Left ventricle myocardium inferior (tissue), 1 donor: ENCODE data around the gene PTBP1. TPM values are rescaled to one million over a fixed set of nuclear protein-coding genes. Genes with fewer than 3 reads are reported as not detected.
"Not testable (repeated sequence)": the region's sequence is repeated elsewhere in the genome, so short reads cannot be mapped to it uniquely, and the experiment has no call there.

Experiments used
- DNase-seq: peaks from one replicate; pipeline ENCODE4 v3.0.0-alpha.2; 2020
- H3K27ac ChIP-seq: fragments of 200-600 bp; replicated peaks from 2 replicates; pipeline ENCODE4 v1.8.0; 2021
- H3K27me3 ChIP-seq: fragments of 200-600 bp; 2 replicates; pipeline ENCODE4 v1.8.0; 2021; ENCODE audit warnings: low read depth
- H3K36me3 ChIP-seq: fragments of 200-600 bp; 2 replicates; pipeline ENCODE4 v1.8.0; 2021
- H3K4me1 ChIP-seq: fragments of 200-600 bp; 2 replicates; pipeline ENCODE4 v1.8.0; 2021
- H3K4me3 ChIP-seq: fragments of 200-600 bp; 2 replicates; pipeline ENCODE4 v1.8.0; 2021; ENCODE audit warnings: mild to moderate bottlenecking, moderate library complexity
- H3K9me3 ChIP-seq: fragments of 200-600 bp; replicated peaks from 2 replicates; pipeline ENCODE4 v1.8.0; 2021
- intact Hi-C: fragments of 100-400 bp; cut with micrococcal nuclease; formaldehyde crosslinking; loops from one replicate; pipeline ENCODE4 v1.11.0; 2022
- total RNA-seq: library from RNA; stranded (reverse); fragmentation: NEBNext Ultra II Directional; extraction: Animal tissue kit (Norgen Biotek cat#: 25700); gene quantifications from one replicate; pipeline ENCODE4 v1.2.1, GENCODE V29; 2021
- TF ChIP-seq, protein P1 (sequence below): fragments of 200-600 bp; IDR thresholded peaks from 2 replicates; pipeline ENCODE4 v1.8.0; 2021; ENCODE audit warnings: antibody characterized with exemption, mild to moderate bottlenecking, borderline replicate concordance
- donor health status: DM: no; HTN: yes; CAD: no; lungs with severe emphysema.

The PTBP1 gene
- total RNA-seq, 1 donor from 2014 or later: 55.6 TPM

DNA sequence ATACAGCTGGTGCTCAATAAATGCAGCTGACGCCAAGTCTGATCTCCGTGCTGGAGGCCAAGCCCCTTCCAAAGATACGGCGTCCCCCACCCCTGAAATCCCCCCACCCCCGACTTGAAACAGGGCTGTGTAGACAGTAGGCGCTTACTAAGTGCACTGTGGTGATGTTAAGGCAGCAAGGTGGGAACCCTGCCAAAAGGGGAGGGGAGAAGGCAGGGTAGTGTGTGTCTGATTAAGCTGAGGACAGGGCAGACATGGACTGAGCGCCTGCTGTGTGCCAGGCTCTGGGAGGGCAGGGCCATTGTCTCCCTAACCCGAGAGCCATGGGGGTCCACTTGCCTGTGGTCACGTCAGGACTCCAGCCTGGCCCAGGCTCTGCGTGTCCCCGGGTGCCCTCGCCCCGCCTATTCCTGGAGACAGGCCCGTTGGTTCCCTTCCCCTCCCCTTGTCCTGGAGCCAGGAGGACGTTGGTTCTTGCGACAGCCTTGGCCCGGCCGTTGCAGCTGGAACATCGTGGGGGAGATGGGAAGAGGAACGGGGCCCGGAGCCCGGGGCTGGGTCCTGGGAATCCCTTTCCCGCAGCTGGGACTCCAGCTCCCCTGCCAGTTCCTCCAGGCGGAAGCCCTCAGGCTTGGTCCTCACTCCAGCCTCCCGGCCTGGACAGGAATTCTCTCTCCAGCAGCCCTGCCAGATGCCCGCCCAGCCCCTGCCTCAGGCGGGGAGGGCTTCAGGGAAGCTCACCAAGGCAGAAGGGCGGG, 53.1 kb downstream of the PTBP1 start:
- intact Hi-C loops: no loop called here
- H3K27ac ChIP-seq: peak overlapping the region; percentile 80

DNA sequence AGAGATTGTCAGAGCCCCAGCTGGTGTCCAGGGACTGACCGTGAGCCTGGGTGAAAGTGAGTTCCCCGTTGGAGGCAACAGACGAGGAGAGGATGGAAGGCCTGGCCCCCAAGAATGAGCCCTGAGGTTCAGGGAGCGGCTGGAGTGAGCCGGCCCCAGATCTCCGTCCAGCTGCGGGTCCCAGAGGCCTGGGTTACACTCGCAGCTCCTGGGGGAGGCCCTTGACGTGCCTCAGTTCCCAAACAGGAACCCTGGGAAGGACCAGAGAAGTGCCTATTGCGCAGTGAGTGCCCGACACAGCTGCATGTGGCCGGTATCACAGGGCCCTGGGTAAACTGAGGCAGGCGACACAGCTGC, 53.7 kb downstream of the PTBP1 start:
- Histone ChIP-seq H3K36me3 (no peaks in the 10 kb centered on the region), H3K4me1 (peaks cover 32% of the 10 kb centered on the region), H3K27me3 (peaks cover 75% of the 10 kb centered on the region), H3K4me3 (peak overlapping the region; percentile 48), H3K27ac (peak overlapping the region; percentile 80), H3K9me3 (no peaks in the 10 kb centered on the region)
- TF ChIP-seq, protein P1, sequence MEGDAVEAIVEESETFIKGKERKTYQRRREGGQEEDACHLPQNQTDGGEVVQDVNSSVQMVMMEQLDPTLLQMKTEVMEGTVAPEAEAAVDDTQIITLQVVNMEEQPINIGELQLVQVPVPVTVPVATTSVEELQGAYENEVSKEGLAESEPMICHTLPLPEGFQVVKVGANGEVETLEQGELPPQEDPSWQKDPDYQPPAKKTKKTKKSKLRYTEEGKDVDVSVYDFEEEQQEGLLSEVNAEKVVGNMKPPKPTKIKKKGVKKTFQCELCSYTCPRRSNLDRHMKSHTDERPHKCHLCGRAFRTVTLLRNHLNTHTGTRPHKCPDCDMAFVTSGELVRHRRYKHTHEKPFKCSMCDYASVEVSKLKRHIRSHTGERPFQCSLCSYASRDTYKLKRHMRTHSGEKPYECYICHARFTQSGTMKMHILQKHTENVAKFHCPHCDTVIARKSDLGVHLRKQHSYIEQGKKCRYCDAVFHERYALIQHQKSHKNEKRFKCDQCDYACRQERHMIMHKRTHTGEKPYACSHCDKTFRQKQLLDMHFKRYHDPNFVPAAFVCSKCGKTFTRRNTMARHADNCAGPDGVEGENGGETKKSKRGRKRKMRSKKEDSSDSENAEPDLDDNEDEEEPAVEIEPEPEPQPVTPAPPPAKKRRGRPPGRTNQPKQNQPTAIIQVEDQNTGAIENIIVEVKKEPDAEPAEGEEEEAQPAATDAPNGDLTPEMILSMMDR: no peak
- intact Hi-C loops: no loop called here
- DNase-seq: no peak

More for the DNA sequence above, 53.1 kb downstream of the PTBP1 start:
- peak; percentile 93 for DNase-seq
- TF ChIP-seq, protein P1: no peak
- Histone ChIP-seq H3K9me3 (no peaks in the 10 kb centered on the region), H3K27me3 (peaks cover 75% of the 10 kb centered on the region), H3K4me1 (peaks cover 32% of the 10 kb centered on the region), H3K4me3 (peak overlapping the region; percentile 48), H3K36me3 (no peaks in the 10 kb centered on the region)

DNA sequence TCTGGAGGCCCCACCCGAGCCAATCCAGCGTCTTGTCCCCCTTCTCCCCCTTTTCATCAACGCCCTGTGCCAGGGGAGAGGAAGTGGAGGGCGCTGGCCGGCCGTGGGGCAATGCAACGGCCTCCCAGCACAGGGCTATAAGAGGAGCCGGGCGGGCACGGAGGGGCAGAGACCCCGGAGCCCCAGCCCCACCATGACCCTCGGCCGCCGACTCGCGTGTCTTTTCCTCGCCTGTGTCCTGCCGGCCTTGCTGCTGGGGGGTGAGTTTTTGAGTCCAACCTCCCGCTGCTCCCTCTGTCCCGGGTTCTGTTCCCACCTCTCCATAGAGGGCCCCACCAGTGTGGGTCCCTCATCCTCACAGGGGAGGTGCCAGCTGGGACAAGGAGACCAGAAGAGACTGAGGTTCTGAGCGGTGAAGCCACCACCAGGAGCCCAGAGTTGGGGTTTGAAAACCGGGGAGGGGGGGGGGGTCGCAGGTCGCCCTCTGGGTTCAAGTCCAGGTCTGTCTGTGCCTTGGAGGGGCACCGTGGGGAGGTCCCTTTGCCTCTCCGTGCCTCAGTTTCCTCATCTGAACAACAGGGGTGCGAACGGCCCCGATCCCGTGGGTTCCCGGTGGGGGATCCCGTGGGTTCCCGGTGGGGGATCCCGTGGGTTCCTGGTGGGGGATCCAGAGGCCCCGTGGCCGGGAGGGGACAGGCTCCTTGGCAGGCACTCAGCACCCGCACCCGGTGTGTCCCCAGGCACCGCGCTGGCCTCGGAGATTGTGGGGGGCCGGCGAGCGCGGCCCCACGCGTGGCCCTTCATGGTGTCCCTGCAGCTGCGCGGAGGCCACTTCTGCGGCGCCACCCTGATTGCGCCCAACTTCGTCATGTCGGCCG, 55.1 kb downstream of the PTBP1 start, which contains the start of gene ELANE:
Gene ELANE, plus strand, starts transcription at position 168 of the 878 bp plus-strand sequence. Its CDS starts 26 bp downstream, at position 194.
- Histone ChIP-seq H3K9me3 (no peaks in the 10 kb centered on the region), H3K27ac (peak within 1 kb of the TSS; percentile 80), H3K4me3 (peak within 1 kb of the TSS; percentile 48), H3K36me3 (no peaks in the 10 kb centered on the region), H3K4me1 (peaks cover 32% of the 10 kb centered on the region), H3K27me3 (peaks cover 62% of the 10 kb centered on the region)
- intact Hi-C loops: no loop called here
- DNase-seq: no peak
- TF ChIP-seq, protein P1: no peak

DNA sequence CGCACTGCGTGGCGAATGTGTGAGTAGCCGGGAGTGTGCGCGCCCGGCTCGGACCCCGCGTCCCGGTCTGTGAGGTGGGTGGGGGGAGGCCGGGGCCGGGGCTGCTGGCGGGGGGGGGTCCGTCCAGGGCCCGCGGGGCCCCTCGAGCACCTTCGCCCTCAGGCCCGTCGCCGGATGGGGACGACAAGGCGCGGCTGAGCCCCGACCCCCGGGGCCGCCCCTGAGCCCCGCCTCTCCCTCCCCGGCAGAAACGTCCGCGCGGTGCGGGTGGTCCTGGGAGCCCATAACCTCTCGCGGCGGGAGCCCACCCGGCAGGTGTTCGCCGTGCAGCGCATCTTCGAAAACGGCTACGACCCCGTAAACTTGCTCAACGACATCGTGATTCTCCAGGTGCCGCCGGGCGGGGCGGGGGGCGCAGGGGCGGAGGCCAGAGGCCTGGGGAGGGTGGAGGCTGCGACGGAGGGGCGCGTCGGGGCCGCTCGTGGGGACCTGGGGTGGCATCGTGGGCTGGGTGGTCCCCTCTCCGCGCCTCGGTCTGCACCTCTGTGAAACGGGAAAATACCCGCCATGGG, 55.8 kb downstream of the PTBP1 start:
- peak overlapping the region; percentile 30 for H3K4me3 ChIP-seq
- TF ChIP-seq, protein P1: no peak
- intact Hi-C loops: no loop called here

DNA sequence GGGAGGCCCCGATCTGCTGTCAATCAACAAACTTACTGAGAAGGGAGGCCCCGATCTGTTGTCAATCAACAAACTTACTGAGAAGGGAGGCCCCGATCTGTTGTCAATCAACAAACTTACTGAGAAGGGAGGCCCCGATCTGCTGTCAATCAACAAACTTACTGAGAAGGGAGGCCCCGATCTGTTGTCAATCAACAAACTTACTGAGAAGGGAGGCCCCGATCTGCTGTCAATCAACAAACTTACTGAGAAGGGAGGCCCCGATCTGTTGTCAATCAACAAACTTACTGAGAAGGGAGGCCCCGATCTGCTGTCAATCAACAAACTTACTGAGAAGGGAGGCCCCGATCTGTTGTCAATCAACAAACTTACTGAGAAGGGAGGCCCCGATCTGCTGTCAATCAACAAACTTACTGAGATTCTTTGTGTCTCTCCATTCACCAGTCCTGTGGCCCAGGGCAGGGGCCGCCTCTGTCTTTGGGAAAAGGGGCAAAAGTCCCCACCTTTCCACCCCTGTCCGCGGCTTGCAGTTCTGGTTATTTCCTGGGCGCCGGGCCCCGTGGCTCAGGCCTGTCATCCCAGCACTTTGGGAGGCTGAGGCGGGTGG, 56.5 kb downstream of the PTBP1 start:
- Histone ChIP-seq H3K27me3 (peaks cover 62% of the 10 kb centered on the region), H3K4me1 (peaks cover 22% of the 10 kb centered on the region)
- H3K36me3 ChIP-seq, H3K27ac ChIP-seq, H3K9me3 ChIP-seq, intact Hi-C loops, H3K4me3 ChIP-seq, DNase-seq: not testable (repeated sequence)

More for the DNA sequence above, 55.8 kb downstream of the PTBP1 start:
- no peak for DNase-seq
- Histone ChIP-seq H3K27me3 (peaks cover 62% of the 10 kb centered on the region), H3K4me1 (peaks cover 25% of the 10 kb centered on the region), H3K9me3 (no peaks in the 10 kb centered on the region), H3K27ac (no peak overlapping the region), H3K36me3 (no peaks in the 10 kb centered on the region)
